GM21717 (cell line): ENCODE results near the gene TSEN15.

ENCODE experiments used
- ATAC-seq: cut with Tn5 transposase; IDR thresholded peaks from one replicate; pipeline ENCODE4 v1.9.1; 2021; ENCODE audit warnings: mild to moderate bottlenecking, moderate library complexity; ENCODE audit not compliant: unreplicated experiment

Gene TSEN15

GRCh38 chr1:184052194-184052559 lies 647 bp downstream of the TSEN15 start:
- no peak for ATAC-seq

DNA sequence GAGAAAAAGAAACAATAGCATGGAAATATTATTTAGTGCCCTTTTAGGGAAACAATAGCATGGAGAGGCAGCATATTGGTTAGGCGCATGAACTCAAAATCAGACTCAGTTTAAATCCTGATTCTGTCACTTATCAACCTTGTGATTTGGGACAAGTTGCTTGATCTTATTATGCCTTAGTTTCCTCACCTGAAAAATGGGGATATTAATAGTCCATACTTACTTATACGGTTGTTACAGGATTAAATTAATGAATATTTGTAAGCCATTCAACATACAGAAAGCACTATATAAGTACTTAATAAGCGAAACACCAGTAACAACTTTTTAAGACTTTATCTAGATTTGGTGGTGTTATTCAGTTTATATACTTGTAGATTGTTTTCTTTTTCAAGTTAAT lies 1.2 kb downstream of the TSEN15 start:
- ATAC-seq: no peak

DNA sequence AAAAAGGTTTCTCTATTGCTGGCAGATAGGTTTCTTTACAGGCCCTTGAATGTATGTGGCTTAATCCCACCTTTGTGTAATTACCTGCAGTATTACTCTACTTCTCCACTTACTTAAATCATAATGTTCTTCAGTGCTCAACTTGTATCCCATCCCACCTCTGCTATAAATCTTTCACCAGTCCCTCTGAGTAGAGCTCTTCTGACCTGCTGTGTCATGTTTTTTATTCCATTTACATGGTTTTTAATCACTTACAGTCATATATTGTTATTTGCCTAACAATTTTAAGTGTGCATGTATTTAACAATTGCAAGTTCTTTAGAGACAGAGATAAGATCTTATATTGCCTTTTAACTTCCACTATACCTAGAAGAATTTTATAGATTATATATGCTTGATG lies 2.4 kb downstream of the TSEN15 start:
- ATAC-seq: no peak

GRCh38 chr1:184056921-184057555 lies 5.5 kb downstream of the TSEN15 start:
- ATAC-seq: no peak

- no peak for ATAC-seq
Measured at GRCh38 chr1:184059887-184060286, 8.4 kb downstream of the TSEN15 start.

DNA sequence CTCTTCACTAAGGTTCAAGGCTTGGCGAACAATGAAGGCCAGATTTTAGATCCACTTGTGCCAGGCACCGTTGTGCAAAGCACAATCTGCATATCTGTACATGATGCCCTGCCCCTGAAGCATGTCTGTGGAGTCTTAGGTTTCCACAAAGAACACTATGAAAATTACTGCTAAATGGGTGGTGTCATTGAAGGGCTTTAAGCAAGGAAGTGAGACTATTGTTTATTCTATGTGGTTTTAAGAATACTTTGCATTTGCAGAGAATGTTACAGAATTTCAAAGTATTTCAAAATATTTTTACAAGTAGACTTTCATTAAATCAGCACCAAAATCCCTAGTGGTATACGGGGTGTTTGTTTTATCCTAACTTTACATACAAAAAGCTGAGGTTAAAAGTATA lies 8.8 kb downstream of the TSEN15 start:
- no peak for ATAC-seq

- ATAC-seq: no peak
Measured at GRCh38 chr1:184061396-184062003, 10.0 kb downstream of the TSEN15 start.

- ATAC-seq: no peak
Measured at GRCh38 chr1:184062640-184063286, 11.2 kb downstream of the TSEN15 start.

DNA sequence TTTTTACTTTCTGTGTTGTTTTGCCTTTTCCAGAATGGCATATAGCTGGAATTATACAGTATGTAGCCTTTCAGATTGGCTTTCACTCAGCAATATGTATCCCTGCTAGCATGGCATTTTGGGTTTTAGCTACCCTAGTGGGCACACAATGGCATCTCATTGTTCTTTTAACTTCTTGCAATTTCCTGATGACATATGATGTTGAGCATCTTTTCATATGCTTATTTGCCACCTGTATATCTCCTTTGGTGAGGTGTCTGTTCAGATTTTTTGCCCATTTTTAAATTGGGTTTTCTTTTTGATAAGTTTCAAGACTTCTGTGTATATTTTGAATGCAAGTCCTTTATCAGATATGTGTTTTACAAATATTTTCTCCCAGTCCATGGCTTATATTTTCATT lies 14.0 kb downstream of the TSEN15 start:
- ATAC-seq: no peak

DNA sequence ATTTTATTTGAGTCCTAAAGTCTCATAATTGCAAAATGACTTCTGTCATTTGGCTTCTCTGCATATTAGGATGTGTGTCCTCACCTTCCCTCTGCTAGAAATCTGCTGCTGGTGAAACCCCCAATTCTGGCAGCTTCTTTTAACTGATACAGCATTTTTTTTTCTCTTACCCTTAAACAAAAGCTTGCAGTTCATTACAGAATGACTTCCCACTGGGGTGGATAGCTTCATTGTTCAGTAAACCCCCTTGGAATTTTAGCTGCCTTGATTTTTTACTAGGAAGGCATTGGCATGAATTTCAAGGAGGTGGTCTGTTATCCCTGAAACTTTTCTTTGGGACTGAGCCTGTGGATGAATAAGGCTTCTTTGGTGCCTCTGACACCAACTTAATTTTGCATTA lies 16.8 kb downstream of the TSEN15 start:
- ATAC-seq: no peak

GRCh38 chr1:184069675-184070074 lies 18.1 kb downstream of the TSEN15 start:
- ATAC-seq: no peak

DNA sequence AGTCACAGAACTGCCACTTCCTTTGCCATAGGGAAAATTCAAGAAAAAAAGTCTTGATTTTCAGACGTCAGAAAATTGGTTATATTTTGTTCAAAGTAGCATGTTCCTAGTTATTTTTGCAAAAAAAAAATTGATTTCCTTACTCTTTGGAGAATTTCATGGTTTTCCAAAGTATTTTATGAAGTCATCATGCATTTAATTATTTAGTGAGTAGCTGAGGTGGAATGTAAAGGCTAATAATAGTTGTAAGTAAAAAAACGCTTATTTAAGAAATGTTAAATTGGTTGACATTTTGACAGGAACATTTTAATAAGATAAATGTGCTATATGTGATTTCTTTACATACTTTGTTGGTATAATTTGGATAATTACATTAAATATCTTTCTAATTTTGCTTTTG lies 20.8 kb downstream of the TSEN15 start:
- no peak for ATAC-seq

DNA sequence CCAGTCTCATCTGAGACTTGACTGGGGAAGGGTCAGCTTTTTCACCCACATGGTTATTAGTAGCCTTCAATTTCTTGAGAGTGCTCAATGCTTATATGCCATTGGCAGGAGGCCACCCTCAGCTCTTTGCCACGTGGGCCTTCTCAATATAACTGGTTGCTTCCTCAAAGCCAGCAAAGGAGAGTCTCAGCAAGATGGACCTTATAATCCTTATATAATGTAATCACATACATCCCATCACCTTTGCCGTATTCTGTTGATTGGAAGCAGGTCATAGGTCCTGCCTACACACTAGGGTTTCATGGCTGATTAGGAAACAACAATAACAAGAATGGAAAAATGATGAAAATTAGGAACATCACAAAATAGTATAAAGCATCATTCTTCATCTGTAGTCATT lies 22.9 kb downstream of the TSEN15 start:
- no peak for ATAC-seq

DNA sequence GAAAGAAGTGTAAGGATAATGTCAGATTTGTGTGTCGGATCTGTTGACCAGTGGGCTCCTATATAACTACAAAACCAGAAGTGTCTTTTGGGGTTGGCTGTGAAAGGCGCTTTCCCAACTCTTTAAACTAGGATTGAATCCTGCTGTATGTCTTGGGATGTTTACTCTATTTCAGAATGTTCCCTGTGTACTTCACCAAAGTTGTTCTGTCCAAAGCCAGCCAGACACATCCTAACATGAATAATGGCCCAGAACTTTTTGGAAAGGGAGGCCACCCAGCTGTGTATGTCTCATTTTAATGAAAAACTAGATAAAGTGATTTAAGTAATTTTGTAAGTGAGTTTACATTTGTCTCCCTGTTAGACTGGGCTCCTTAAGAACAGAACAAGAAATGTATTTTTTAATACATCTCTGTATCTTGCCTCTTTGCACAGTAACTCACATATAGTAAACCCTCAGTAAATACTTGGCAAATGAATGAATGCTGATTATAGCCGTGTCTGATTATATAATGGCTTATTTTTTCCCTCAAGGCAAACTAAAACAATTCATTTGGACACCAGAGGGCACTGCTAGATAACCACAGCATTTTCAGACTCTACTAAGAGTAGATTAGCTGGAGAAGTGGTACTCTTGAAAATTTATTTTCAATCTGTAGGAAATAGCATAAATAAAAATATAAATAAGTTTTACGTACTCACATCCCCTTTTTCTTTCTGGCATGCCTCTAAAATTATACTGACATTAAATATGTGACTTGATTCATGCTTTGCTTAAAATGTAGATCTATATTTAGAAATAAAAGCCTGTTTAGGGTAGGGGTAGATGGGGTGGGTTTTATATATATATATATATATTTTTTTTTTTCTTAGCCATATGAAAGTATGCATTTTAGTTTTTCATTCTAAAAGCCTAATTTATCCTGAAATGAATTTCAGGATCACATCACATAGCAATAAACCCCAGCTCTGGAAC lies 23.8 kb downstream of the TSEN15 start:
- ATAC-seq: no peak

DNA sequence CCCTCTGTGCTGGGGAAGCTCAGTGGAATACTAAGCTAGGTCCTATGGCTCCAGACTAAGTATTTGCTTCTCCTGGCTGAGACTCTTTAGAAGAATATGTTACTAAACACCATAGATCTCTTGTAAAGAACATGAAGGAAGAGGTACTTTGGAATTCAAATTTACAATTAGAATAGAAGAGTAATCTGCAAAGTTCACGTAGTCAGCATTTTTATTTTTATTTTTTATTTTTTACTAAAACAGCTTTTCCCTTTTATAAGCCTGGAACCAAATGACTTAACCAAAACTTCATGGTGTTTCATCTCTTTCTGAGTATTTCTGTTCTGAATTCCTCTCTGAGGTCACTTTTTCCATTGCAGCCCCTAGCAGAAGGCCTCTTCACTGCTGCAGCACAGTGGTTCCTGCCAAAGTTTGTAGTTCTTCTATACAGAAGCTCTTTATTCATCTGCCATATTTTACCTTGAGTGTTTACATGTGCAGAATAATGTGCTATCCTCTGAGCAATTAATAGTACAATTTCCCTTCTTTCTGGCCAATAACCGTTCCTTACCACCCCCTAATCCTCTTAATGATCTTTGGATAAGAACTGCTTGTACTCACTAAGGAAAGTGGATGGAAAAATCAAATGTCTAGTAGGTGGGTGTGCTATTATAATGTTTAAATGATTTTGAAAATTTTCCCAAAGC lies 27.2 kb downstream of the TSEN15 start:
- no peak for ATAC-seq

DNA sequence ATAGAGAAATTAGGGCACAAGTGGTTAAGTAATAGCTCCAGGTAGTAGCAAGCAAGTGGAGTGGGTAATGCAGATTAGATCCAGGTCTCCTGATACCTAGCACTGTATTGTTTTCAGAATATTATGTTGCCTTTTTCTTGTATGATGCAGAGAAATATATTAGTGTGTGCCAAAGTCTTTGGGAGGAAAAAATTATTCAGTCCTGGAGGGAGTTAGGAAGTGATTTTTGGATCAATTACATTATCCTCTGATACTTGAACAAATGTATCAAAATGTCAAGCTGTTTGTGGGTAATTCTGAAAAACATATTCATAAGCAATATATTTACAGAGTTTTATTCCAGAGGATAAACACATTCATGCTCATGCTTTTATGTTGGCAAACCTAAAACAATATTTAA lies 28.8 kb downstream of the TSEN15 start:
- no peak for ATAC-seq

- ATAC-seq: no peak
Measured at GRCh38 chr1:184082541-184083415, 31.2 kb downstream of the TSEN15 start.

GRCh38 chr1:184085667-184086066 lies 34.1 kb downstream of the TSEN15 start:
- ATAC-seq: no peak

DNA sequence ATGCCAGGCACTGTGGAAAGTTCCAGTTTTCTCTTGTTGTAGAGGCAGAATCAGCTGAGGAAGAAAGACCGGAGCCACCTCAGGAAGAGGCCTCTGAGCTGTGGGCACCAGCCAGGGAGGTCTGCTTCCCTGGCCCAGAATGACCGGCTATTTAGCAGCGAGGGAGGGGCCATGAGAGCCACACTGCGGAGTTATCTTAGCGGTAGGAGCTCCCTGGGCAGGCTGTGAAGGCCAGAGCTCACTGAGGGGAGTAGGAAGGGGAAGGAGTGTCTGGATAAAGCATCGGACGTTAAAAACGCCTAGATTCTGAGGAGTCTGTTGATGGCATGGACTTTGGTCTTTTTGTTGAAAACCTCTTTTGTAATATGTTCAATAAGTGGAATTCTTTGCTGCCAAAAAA lies 36.5 kb downstream of the TSEN15 start:
- ATAC-seq: no peak

DNA sequence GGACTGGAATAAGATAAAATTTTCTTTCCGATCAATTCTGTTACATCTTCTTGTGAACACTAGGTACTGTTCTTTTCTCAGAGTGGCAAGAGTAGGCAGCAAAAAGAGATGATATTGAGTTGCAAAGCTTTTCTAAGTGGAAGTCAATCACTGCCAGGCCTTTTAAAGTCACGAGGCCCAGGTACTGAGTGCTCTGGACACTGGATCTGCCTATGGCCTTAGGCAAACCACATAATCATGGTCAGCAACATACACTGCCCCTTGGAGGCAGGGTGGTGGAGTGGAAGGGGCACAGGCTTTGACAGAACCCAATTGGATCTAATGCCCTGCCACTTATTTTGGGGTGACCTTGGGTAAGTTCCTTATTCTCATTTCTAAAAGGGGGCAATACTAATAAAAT lies 41.5 kb downstream of the TSEN15 start:
- no peak for ATAC-seq
